Measurements from ENCODE around the gene TRIM68. TPM values are rescaled to one million over a fixed set of nuclear protein-coding genes. Genes with fewer than 3 reads are reported as not detected.

Gene TRIM68
- total and polyA plus RNA-seq, 3 donors from 2014 or later: 16.4 to 20.8 (median 20.5) TPM

DNA sequence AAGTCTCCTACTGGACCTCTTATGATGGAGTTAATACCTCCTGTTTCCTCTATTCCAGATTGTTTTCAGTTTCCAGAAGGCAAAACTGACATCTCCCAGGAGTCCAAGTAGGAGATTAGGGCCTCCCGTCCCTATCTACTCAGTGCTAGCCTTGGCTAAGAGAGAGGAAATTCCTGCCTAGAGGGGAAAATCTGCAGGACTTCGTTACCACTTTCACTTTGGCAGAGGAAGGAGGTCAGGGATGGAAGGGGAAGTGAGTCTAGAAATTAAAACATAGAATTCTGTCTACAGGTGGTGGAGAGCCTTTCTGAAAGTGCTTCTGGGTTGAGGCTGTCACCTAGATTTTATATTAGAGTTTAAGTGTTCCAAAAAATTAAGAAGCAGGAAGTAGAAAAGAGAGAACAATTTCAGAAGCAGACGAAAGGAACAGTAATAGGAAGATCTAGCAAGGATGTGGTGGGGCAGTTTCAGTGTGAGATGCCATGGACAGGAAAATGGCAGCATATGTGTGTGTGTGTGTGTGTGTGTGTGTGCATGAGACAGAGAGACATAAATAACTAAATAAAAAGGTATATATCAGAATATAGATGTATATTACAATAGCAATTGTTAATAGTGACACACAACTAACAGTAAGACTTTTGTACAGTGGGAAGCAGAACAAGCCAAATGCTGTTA lies 2.4 kb upstream of the TRIM68 start:
- DNase-seq: no peak
- peaks cover 4% of the 10 kb centered on the region for H3K4me1 ChIP-seq
- no peaks in the 10 kb centered on the region for H3K27me3 ChIP-seq
- intact Hi-C loops (cut with DNase I; ENCODE audit: low total_unique reads): no loop called here
- TF ChIP-seq CTCF (IDR thresholded peaks at IDR 0.05) (no peak), POLR2A (IDR thresholded peaks at IDR 0.05) (no peak)
- H3K27ac ChIP-seq: no peak overlapping the region
- H3K36me3 ChIP-seq (ENCODE audit: low read depth, missing control alignments): no peaks in the 10 kb centered on the region
- H3K4me3 ChIP-seq: no peak overlapping the region
- 18 to 31% methylated on average over 3 of the region's 3 CpGs for WGBS, 2 donors
- no peaks in the 10 kb centered on the region for H3K9me3 ChIP-seq

DNA sequence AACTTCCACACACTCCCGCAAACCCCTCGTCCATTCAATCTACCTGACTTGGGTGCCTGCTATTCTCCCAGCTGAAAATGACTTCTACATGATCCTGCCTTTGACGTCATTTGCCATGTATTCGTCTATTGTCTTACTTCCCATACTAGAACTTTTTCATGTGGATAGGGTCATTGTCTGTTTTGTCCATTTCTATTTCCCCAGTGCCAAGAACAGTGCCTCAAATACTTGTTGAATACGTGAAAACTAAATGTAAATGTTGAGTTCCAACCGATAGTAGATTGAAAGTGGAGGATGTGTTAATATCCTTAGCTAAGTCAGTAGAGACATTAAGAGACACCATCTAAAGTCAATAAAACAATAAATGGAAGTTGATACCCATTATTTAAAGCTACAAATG lies 935 bp downstream of the TRIM68 start:
- Histone ChIP-seq H3K27me3 (no peaks in the 10 kb centered on the region), H3K4me3 (peak overlapping the region; percentile 75 to 78), H3K36me3 (ENCODE audit: low read depth, missing control alignments) (no peaks in the 10 kb centered on the region), H3K9me3 (no peaks in the 10 kb centered on the region), H3K27ac (no peak overlapping the region), H3K4me1 (peaks cover 4% of the 10 kb centered on the region)
- TF ChIP-seq POLR2A (IDR thresholded peaks at IDR 0.05): no peak
- no peak for TF ChIP-seq CTCF (IDR thresholded peaks at IDR 0.05)
- no peak for DNase-seq
- intact Hi-C loops (cut with DNase I; ENCODE audit: low total_unique reads): no loop called here
- WGBS, 2 donors: 34 to 38% methylated on average over 6 of the region's 6 CpGs

DNA sequence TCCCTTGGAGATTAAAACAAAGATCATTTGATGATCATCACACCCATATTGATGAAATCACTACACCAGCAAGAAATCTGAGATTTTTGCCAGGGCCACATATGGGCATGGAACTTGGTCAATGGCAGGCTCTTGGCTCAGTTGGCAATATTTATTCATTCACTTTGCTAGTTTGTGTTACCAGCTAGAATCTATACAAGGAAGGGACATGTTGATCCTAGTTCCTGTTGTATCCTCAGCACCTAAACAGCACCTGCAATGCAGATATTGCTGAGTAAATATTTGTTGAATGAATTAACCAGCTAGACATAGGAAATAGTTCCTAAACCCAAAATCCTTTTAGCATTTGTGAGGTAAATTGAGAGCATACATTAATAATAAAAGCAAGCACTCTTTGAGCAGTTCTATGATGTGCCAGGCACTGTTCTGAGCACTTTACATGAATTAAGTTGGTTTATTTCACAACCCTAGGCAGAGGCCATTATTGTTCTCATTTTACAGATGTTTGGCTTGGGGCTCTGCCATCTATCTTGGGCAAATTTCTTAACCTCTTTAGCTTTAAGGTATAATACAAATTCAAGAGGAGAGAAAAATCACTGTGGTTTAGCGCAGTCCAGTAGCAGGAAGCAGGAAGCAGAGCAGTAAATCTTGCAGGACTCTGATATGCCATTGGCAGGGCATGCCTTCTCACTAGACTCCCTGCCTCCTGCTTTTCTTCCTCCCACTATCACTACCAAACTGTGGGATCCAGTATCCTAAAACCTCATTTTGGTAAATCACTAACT lies 1.6 kb downstream of the TRIM68 start:
- H3K27me3 ChIP-seq: no peaks in the 10 kb centered on the region
- TF ChIP-seq POLR2A (IDR thresholded peaks at IDR 0.05): no peak
- no peak for TF ChIP-seq CTCF (IDR thresholded peaks at IDR 0.05)
- DNase-seq: no peak
- peaks cover 4% of the 10 kb centered on the region for H3K4me1 ChIP-seq
- WGBS, 2 donors: 67 to 68% methylated on average over 1 of the region's 1 CpG
- H3K9me3 ChIP-seq: no peaks in the 10 kb centered on the region
- H3K36me3 ChIP-seq (ENCODE audit: low read depth, missing control alignments): no peaks in the 10 kb centered on the region
- intact Hi-C loops (cut with DNase I; ENCODE audit: low total_unique reads): no loop called here
- H3K27ac ChIP-seq: no peak overlapping the region
- H3K4me3 ChIP-seq: no peak overlapping the region

DNA sequence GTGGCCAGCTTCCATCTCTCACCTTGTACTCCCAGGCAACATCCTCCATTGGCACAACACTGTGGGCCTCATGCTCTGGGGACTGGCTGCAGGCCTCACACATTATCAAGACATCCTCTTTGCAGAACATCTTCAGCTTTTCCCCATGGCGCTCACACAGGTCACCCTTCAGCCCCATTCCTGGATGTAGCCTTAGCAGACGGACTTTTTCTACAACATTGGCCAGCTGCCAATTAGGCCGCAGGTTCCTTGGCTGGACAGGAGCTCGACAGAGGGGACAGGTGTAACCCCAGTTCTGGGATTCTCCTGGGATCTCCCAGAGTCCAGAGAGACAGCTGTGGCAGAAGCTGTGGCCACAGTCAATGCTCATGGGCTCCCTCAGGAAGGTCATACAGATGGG lies 3.0 kb downstream of the TRIM68 start:
- Histone ChIP-seq H3K4me3 (no peak overlapping the region), H3K36me3 (ENCODE audit: low read depth, missing control alignments) (no peaks in the 10 kb centered on the region), H3K27me3 (no peaks in the 10 kb centered on the region), H3K9me3 (no peaks in the 10 kb centered on the region), H3K4me1 (peaks cover 4% of the 10 kb centered on the region), H3K27ac (no peak overlapping the region)
- intact Hi-C loops (cut with DNase I; ENCODE audit: low total_unique reads): no loop called here
- 84 to 90% methylated on average over 4 of the region's 4 CpGs for WGBS, 2 donors
- no peak for DNase-seq
- TF ChIP-seq CTCF (IDR thresholded peaks at IDR 0.05) (no peak), POLR2A (IDR thresholded peaks at IDR 0.05) (no peak)

Measured in testis (tissue), 3 donors.